Measurements from ENCODE around the gene GSTA3. TPM values are rescaled to one million over a fixed set of nuclear protein-coding genes. Genes with fewer than 3 reads are reported as not detected.

Gene GSTA3
- total and polyA plus RNA-seq, 2 experiments from 2014 or later, result not detected

DNA sequence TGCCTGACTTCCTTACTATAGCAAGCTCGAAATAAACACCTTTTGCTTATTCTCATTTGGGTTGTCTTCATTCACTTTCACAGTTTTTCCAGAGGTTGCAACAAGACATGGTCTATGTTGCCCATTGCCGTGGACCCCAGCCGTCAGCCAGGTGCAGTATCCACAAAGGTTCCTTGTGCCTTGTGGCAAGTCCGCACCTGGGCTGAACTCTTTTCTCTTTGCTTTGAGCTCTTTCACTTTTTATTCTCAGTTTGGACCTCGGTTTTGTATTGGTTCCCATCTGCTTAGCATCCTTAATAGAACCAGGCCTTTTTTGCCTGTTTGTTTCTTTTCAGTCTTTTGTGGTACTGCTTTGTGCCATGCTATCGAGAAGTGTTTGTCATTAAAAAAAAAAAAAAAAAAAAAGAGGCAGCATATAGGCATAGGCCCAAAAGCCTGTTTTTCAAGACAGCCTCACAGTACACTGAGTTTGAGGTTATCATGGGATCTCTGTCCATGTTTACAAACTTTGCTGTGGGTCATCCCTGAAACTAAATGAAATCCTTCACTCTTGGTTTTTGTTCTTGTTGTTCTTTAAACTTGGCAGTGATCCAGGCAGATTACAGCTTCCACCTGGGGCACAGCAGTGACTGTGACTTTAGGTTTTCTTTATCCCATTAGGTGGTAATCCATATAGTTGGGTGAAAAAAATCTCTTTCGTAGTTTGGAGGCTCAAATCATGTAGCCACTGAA, 33.3 kb downstream of the GSTA3 start:
- Histone ChIP-seq H4K20me1 (replicated peaks; ENCODE audit: insufficient read depth) (no peaks in the 10 kb centered on the region), H3K79me2 (replicated peaks; ENCODE audit: insufficient read depth) (no peaks in the 10 kb centered on the region), H3K4me1 (ENCODE audit: insufficient read depth) (no peaks in the 10 kb centered on the region; the same call in 1 of the 2 replicates), H3F3A (replicated peaks; ENCODE audit: low read depth) (no peaks in the 10 kb centered on the region), H3K27me3 (ENCODE audit: insufficient read depth) (no peaks in the 10 kb centered on the region), H3K9me2 (ENCODE audit: insufficient read depth) (no peaks in the 10 kb centered on the region), H2AFZ (peak overlapping the region; percentile 9; the same call in 1 of the 2 replicates), H3K4me2 (no peak overlapping the region), H3K27ac (ENCODE audit: low read depth) (no peak overlapping the region), H3K4me3 (no peak overlapping the region), H3K36me3 (ENCODE audit: insufficient read depth) (no peaks in the 10 kb centered on the region)
- ATAC-seq, result no peak
- TF ChIP-seq, protein P1, sequence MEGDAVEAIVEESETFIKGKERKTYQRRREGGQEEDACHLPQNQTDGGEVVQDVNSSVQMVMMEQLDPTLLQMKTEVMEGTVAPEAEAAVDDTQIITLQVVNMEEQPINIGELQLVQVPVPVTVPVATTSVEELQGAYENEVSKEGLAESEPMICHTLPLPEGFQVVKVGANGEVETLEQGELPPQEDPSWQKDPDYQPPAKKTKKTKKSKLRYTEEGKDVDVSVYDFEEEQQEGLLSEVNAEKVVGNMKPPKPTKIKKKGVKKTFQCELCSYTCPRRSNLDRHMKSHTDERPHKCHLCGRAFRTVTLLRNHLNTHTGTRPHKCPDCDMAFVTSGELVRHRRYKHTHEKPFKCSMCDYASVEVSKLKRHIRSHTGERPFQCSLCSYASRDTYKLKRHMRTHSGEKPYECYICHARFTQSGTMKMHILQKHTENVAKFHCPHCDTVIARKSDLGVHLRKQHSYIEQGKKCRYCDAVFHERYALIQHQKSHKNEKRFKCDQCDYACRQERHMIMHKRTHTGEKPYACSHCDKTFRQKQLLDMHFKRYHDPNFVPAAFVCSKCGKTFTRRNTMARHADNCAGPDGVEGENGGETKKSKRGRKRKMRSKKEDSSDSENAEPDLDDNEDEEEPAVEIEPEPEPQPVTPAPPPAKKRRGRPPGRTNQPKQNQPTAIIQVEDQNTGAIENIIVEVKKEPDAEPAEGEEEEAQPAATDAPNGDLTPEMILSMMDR (conservative IDR thresholded peaks at IDR 0.05; ENCODE audit: low read depth in 2 of 2), result no peak
- TF ChIP-seq, protein P2, sequence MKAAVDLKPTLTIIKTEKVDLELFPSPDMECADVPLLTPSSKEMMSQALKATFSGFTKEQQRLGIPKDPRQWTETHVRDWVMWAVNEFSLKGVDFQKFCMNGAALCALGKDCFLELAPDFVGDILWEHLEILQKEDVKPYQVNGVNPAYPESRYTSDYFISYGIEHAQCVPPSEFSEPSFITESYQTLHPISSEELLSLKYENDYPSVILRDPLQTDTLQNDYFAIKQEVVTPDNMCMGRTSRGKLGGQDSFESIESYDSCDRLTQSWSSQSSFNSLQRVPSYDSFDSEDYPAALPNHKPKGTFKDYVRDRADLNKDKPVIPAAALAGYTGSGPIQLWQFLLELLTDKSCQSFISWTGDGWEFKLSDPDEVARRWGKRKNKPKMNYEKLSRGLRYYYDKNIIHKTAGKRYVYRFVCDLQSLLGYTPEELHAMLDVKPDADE (IDR thresholded peaks at IDR 0.05), result no peak
- TF ChIP-seq, protein P3, sequence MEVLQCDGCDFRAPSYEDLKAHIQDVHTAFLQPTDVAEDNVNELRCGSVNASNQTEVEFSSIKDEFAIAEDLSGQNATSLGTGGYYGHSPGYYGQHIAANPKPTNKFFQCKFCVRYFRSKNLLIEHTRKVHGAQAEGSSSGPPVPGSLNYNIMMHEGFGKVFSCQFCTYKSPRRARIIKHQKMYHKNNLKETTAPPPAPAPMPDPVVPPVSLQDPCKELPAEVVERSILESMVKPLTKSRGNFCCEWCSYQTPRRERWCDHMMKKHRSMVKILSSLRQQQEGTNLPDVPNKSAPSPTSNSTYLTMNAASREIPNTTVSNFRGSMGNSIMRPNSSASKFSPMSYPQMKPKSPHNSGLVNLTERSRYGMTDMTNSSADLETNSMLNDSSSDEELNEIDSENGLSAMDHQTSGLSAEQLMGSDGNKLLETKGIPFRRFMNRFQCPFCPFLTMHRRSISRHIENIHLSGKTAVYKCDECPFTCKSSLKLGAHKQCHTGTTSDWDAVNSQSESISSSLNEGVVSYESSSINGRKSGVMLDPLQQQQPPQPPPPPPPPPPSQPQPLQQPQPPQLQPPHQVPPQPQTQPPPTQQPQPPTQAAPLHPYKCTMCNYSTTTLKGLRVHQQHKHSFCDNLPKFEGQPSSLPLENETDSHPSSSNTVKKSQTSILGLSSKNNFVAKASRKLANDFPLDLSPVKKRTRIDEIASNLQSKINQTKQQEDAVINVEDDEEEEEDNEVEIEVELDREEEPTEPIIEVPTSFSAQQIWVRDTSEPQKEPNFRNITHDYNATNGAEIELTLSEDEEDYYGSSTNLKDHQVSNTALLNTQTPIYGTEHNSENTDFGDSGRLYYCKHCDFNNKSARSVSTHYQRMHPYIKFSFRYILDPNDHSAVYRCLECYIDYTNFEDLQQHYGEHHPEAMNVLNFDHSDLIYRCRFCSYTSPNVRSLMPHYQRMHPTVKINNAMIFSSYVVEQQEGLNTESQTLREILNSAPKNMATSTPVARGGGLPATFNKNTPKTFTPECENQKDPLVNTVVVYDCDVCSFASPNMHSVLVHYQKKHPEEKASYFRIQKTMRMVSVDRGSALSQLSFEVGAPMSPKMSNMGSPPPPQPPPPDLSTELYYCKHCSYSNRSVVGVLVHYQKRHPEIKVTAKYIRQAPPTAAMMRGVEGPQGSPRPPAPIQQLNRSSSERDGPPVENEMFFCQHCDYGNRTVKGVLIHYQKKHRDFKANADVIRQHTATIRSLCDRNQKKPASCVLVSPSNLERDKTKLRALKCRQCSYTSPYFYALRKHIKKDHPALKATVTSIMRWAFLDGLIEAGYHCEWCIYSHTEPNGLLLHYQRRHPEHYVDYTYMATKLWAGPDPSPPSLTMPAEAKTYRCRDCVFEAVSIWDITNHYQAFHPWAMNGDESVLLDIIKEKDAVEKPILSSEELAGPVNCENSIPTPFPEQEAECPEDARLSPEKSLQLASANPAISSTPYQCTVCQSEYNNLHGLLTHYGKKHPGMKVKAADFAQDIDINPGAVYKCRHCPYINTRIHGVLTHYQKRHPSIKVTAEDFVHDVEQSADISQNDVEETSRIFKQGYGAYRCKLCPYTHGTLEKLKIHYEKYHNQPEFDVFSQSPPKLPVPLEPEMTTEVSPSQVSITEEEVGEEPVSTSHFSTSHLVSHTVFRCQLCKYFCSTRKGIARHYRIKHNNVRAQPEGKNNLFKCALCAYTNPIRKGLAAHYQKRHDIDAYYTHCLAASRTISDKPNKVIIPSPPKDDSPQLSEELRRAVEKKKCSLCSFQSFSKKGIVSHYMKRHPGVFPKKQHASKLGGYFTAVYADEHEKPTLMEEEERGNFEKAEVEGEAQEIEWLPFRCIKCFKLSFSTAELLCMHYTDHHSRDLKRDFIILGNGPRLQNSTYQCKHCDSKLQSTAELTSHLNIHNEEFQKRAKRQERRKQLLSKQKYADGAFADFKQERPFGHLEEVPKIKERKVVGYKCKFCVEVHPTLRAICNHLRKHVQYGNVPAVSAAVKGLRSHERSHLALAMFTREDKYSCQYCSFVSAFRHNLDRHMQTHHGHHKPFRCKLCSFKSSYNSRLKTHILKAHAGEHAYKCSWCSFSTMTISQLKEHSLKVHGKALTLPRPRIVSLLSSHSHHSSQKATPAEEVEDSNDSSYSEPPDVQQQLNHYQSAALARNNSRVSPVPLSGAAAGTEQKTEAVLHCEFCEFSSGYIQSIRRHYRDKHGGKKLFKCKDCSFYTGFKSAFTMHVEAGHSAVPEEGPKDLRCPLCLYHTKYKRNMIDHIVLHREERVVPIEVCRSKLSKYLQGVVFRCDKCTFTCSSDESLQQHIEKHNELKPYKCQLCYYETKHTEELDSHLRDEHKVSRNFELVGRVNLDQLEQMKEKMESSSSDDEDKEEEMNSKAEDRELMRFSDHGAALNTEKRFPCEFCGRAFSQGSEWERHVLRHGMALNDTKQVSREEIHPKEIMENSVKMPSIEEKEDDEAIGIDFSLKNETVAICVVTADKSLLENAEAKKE (CRISPR knock-in tag; IDR thresholded peaks at IDR 0.05), result no peak
- no peak for TF ChIP-seq CREB1 (CRISPR knock-in tag; IDR thresholded peaks at IDR 0.05; ENCODE audit: low read depth)
- no peak for TF ChIP-seq EZH2 (IDR thresholded peaks at IDR 0.05; ENCODE audit: low read depth, unreplicated experiment)
- TF ChIP-seq STAT1 (IDR thresholded peaks at IDR 0.05; ENCODE audit: unreplicated experiment), result no peak
- no peak for TF ChIP-seq ZNF331 (CRISPR knock-in tag; IDR thresholded peaks at IDR 0.05; ENCODE audit: low read depth)
- TF ChIP-seq, protein P4, sequence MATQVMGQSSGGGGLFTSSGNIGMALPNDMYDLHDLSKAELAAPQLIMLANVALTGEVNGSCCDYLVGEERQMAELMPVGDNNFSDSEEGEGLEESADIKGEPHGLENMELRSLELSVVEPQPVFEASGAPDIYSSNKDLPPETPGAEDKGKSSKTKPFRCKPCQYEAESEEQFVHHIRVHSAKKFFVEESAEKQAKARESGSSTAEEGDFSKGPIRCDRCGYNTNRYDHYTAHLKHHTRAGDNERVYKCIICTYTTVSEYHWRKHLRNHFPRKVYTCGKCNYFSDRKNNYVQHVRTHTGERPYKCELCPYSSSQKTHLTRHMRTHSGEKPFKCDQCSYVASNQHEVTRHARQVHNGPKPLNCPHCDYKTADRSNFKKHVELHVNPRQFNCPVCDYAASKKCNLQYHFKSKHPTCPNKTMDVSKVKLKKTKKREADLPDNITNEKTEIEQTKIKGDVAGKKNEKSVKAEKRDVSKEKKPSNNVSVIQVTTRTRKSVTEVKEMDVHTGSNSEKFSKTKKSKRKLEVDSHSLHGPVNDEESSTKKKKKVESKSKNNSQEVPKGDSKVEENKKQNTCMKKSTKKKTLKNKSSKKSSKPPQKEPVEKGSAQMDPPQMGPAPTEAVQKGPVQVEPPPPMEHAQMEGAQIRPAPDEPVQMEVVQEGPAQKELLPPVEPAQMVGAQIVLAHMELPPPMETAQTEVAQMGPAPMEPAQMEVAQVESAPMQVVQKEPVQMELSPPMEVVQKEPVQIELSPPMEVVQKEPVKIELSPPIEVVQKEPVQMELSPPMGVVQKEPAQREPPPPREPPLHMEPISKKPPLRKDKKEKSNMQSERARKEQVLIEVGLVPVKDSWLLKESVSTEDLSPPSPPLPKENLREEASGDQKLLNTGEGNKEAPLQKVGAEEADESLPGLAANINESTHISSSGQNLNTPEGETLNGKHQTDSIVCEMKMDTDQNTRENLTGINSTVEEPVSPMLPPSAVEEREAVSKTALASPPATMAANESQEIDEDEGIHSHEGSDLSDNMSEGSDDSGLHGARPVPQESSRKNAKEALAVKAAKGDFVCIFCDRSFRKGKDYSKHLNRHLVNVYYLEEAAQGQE (IDR thresholded peaks at IDR 0.05; ENCODE audit: unreplicated experiment), result no peak
- no peak for TF ChIP-seq JUNB (IDR thresholded peaks at IDR 0.05; ENCODE audit: unreplicated experiment)
- TF ChIP-seq NANOG (IDR thresholded peaks at IDR 0.05; ENCODE audit: borderline replicate concordance), result no peak
- no peak for TF ChIP-seq POLR2AphosphoS5 (IDR thresholded peaks at IDR 0.05; ENCODE audit: low read depth)
- no peaks in the 10 kb centered on the region for H3K36me3 Mint-ChIP-seq (ENCODE audit: low read depth)
- no peaks in the 10 kb centered on the region for H3K27me3 Mint-ChIP-seq (ENCODE audit: insufficient read depth, low read depth, poor library complexity)
- H3K9me3 Mint-ChIP-seq, result no peaks in the 10 kb centered on the region
- peaks cover 3% of the 10 kb centered on the region; the same call in 2 of the 3 replicates for H3K4me1 Mint-ChIP-seq
- H3K4me3 Mint-ChIP-seq, result no peak overlapping the region
- no peak overlapping the region for H3K27ac Mint-ChIP-seq
- DNase-seq (ENCODE audit: low spot score), result no peak

All from GM23338 (cell line).